IPS-20b (cell line): ENCODE results near the gene IRF2BP1.

ENCODE experiments used
- H3K27ac ChIP-seq: one replicate; pipeline ENCODE4 v1.5.1; 2013; ENCODE audit warnings: low read length
- H3K27me3 ChIP-seq: 2 replicates; pipeline ENCODE4 v1.6.1; 2013; ENCODE audit warnings: mild to moderate bottlenecking, low read length, inconsistent platforms; ENCODE audit not compliant: insufficient read depth
- H3K36me3 ChIP-seq: 2 replicates; pipeline ENCODE4 v1.6.1; 2013; ENCODE audit warnings: low read depth, mild to moderate bottlenecking, inconsistent platforms, low read length, moderate library complexity; ENCODE audit not compliant: insufficient read depth
- H3K4me1 ChIP-seq: 2 replicates; pipeline ENCODE4 v1.6.1; 2013; ENCODE audit warnings: mild to moderate bottlenecking, control low read depth, inconsistent platforms, low read length, moderate library complexity; ENCODE audit not compliant: insufficient read depth
- H3K4me3 ChIP-seq: 2 replicates; pipeline ENCODE4 v1.5.1; 2013; ENCODE audit warnings: mild to moderate bottlenecking, low read length, inconsistent platforms
- H3K9ac ChIP-seq: 2 replicates; pipeline ENCODE4 v1.6.1; 2013; ENCODE audit warnings: low read depth, mild to moderate bottlenecking, inconsistent platforms, low read length, moderate library complexity
- H3K9me3 ChIP-seq: 2 replicates; pipeline ENCODE4 v1.6.1; 2013; ENCODE audit warnings: mild to moderate bottlenecking, low read depth, low read length, inconsistent platforms; ENCODE audit not compliant: insufficient read depth

IRF2BP1 gene

GRCh38 chr19:45918721-45919120 is 32.8 kb upstream of the IRF2BP1 start:
- Histone ChIP-seq H3K27ac (no peak overlapping the region), H3K9me3 (no peaks in the 10 kb centered on the region), H3K36me3 (no peaks in the 10 kb centered on the region), H3K4me3 (no peak overlapping the region), H3K4me1 (no peaks in the 10 kb centered on the region), H3K27me3 (no peaks in the 10 kb centered on the region), H3K9ac (no peak overlapping the region)

GRCh38 chr19:45917421-45918091 is 31.6 kb upstream of the IRF2BP1 start:
- Histone ChIP-seq H3K27me3 (no peaks in the 10 kb centered on the region), H3K4me3 (no peak overlapping the region), H3K36me3 (no peaks in the 10 kb centered on the region), H3K4me1 (no peaks in the 10 kb centered on the region), H3K9me3 (no peaks in the 10 kb centered on the region), H3K9ac (no peak overlapping the region), H3K27ac (no peak overlapping the region)

- H3K27ac ChIP-seq = no peak within 1 kb of the TSS
- H3K9me3 ChIP-seq = no peaks in the 10 kb centered on the region
- H3K4me1 ChIP-seq = no peaks in the 10 kb centered on the region
- no peak within 1 kb of the TSS for H3K4me3 ChIP-seq
- no peak within 1 kb of the TSS for H3K9ac ChIP-seq
- no peaks in the 10 kb centered on the region for H3K36me3 ChIP-seq
- no peaks in the 10 kb centered on the region for H3K27me3 ChIP-seq
Measured at GRCh38 chr19:45913874-45914830, 28.2 kb upstream of the IRF2BP1 start, which contains the start of gene NANOS2. NANOS2 (minus strand) TSS chr19:45914778; CDS start chr19:45914693, 85 bp downstream.

- H3K4me1 ChIP-seq = no peaks in the 10 kb centered on the region
- no peaks in the 10 kb centered on the region for H3K36me3 ChIP-seq
- H3K9ac ChIP-seq = no peak overlapping the region
- H3K27me3 ChIP-seq = no peaks in the 10 kb centered on the region
- H3K4me3 ChIP-seq = no peak overlapping the region
- H3K9me3 ChIP-seq = no peaks in the 10 kb centered on the region
- H3K27ac ChIP-seq = no peak overlapping the region
Measured at GRCh38 chr19:45911291-45911690, 25.4 kb upstream of the IRF2BP1 start.

- H3K27me3 ChIP-seq = no peaks in the 10 kb centered on the region
- H3K4me1 ChIP-seq = no peaks in the 10 kb centered on the region
- no peaks in the 10 kb centered on the region for H3K9me3 ChIP-seq
- no peaks in the 10 kb centered on the region for H3K36me3 ChIP-seq
- H3K9ac ChIP-seq = no peak overlapping the region
- no peak overlapping the region for H3K4me3 ChIP-seq
- no peak overlapping the region for H3K27ac ChIP-seq
Measured at GRCh38 chr19:45908956-45909355, 23.0 kb upstream of the IRF2BP1 start.

- no peaks in the 10 kb centered on the region for H3K36me3 ChIP-seq
- H3K4me1 ChIP-seq = no peaks in the 10 kb centered on the region
- no peak overlapping the region for H3K9ac ChIP-seq
- H3K27me3 ChIP-seq = peaks cover 9% of the 10 kb centered on the region
- H3K4me3 ChIP-seq = no peak overlapping the region
- no peaks in the 10 kb centered on the region for H3K9me3 ChIP-seq
- H3K27ac ChIP-seq = no peak overlapping the region
Measured at GRCh38 chr19:45906221-45906620, 20.3 kb upstream of the IRF2BP1 start.

GRCh38 chr19:45905011-45905410 is 19.1 kb upstream of the IRF2BP1 start:
- H3K9ac ChIP-seq = no peak overlapping the region
- no peak overlapping the region for H3K4me3 ChIP-seq
- no peaks in the 10 kb centered on the region for H3K9me3 ChIP-seq
- H3K27me3 ChIP-seq = peaks cover 21% of the 10 kb centered on the region
- no peak overlapping the region for H3K27ac ChIP-seq
- H3K36me3 ChIP-seq = no peaks in the 10 kb centered on the region
- H3K4me1 ChIP-seq = peaks cover 3% of the 10 kb centered on the region; the same call in 1 of the 2 replicates

- peaks cover 6% of the 10 kb centered on the region for H3K36me3 ChIP-seq
- H3K4me3 ChIP-seq = peak overlapping the region; percentile 89
- H3K27me3 ChIP-seq = peaks cover 25% of the 10 kb centered on the region
- peak overlapping the region; percentile 76; the same call in 1 of the 2 replicates for H3K9ac ChIP-seq
- H3K9me3 ChIP-seq = no peaks in the 10 kb centered on the region
- H3K27ac ChIP-seq = peak overlapping the region; percentile 86
- H3K4me1 ChIP-seq = peaks cover 3% of the 10 kb centered on the region; the same call in 1 of the 2 replicates
Measured at GRCh38 chr19:45902651-45903625, 17.0 kb upstream of the IRF2BP1 start.

GRCh38 chr19:45901912-45902650 is 16.1 kb upstream of the IRF2BP1 start, which contains the start of gene MYPOP:
MYPOP (minus strand) TSS chr19:45902613; CDS start chr19:45901773, 840 bp downstream.
- peak within 1 kb of the TSS; percentile 86 for H3K27ac ChIP-seq
- peaks cover 25% of the 10 kb centered on the region for H3K27me3 ChIP-seq
- H3K36me3 ChIP-seq = peaks cover 6% of the 10 kb centered on the region
- peaks cover 3% of the 10 kb centered on the region; the same call in 1 of the 2 replicates for H3K4me1 ChIP-seq
- H3K9me3 ChIP-seq = no peaks in the 10 kb centered on the region
- peak within 1 kb of the TSS; percentile 89 for H3K4me3 ChIP-seq
- peak within 1 kb of the TSS; percentile 76; the same call in 1 of the 2 replicates for H3K9ac ChIP-seq

GRCh38 chr19:45901432-45901911 is 15.5 kb upstream of the IRF2BP1 start:
- Histone ChIP-seq H3K4me3 (peak overlapping the region; percentile 89; the same call in 1 of the 2 replicates), H3K9ac (no peak overlapping the region)

More at GRCh38 chr19:45901432-45901911, 15.5 kb upstream of the IRF2BP1 start:
- peaks cover 25% of the 10 kb centered on the region for H3K27me3 ChIP-seq
- no peaks in the 10 kb centered on the region for H3K9me3 ChIP-seq
- H3K4me1 ChIP-seq = peaks cover 3% of the 10 kb centered on the region; the same call in 1 of the 2 replicates
- H3K36me3 ChIP-seq = peaks cover 6% of the 10 kb centered on the region
- H3K27ac ChIP-seq = no peak overlapping the region
